ENCODE data around the gene MT1HL1. TPM values are rescaled to one million over a fixed set of nuclear protein-coding genes. Genes with fewer than 3 reads are reported as not detected.

The MT1HL1 gene
- polyA plus RNA-seq, 1 of the 3 experiments (the other 2 are of a cell fraction): not detected

DNA sequence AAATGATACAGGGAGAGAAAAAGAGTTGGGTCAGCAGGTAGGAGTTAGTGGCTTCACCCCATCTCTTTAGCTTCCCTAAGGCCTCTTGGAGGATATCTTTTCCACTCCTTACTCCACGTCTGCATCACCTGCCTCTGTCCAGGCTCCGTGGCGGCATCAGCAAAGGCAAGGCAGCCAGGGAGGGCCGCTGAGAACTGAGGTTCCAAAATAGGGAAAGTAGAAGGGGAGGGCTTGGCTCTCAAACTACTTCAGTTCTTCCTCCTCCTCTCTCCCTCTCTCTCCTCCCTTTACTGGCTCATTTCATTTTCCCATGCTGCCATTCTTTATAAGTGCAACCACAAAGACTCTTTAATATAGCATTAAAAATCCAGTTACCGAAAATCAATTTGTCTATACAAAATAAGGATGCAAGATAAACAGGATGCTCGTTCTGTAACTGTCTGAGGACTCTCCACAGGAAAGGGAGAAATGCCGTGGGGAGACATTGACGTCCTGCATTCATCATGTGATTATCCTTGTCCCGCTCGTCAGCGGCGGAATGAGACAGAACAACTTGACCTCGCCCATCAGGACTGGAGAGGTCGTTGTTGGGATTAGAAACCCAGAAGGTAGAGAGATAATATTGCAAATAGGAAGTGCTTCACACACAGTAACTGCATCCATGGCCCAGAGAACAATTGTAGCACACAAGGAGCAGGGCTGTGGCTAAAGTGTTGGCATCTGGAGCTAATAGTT, 3.1 kb upstream of the MT1HL1 start:
- H3K79me2 ChIP-seq (ENCODE audit: insufficient read depth): no peaks in the 10 kb centered on the region
- no peaks in the 10 kb centered on the region for H4K20me1 ChIP-seq (ENCODE audit: insufficient read depth)
- H3K36me3 ChIP-seq (replicated peaks in 1 of 2; ENCODE audit: control insufficient read depth in 1 of 2, insufficient read depth in 2 of 2, low read length in 1 of 2): no peaks in the 10 kb centered on the region
- ChIA-PET CTCF (no interaction called here), POLR2A (no interaction called here)
- no peak for DNase-seq
- 45% methylated on average over 14 of the region's 14 CpGs for WGBS (ENCODE audit: low lambda C conversion rate)
- no peaks in the 10 kb centered on the region for H3K9me2 ChIP-seq
- H3K4me2 ChIP-seq: no peak overlapping the region
- H3K27ac ChIP-seq (ENCODE audit: low read depth in 2 of 2, low read length in 1 of 2): no peak overlapping the region
- H3F3A ChIP-seq (replicated peaks; ENCODE audit: insufficient read depth): no peaks in the 10 kb centered on the region
- no peak overlapping the region for H3K9ac ChIP-seq
- no peaks in the 10 kb centered on the region for H3K27me3 ChIP-seq (ENCODE audit: insufficient read depth)
- no peaks in the 10 kb centered on the region for H3K4me1 ChIP-seq (ENCODE audit: control insufficient read depth in 1 of 2, insufficient read depth in 2 of 2, low read depth in 1 of 2, low read length in 1 of 2)
- no peak overlapping the region for H2AFZ ChIP-seq (ENCODE audit: low read depth)
- H3K4me3 ChIP-seq (ENCODE audit: low read depth in 2 of 2, low read length in 1 of 2): no peak overlapping the region
- TF ChIP-seq, protein P1, sequence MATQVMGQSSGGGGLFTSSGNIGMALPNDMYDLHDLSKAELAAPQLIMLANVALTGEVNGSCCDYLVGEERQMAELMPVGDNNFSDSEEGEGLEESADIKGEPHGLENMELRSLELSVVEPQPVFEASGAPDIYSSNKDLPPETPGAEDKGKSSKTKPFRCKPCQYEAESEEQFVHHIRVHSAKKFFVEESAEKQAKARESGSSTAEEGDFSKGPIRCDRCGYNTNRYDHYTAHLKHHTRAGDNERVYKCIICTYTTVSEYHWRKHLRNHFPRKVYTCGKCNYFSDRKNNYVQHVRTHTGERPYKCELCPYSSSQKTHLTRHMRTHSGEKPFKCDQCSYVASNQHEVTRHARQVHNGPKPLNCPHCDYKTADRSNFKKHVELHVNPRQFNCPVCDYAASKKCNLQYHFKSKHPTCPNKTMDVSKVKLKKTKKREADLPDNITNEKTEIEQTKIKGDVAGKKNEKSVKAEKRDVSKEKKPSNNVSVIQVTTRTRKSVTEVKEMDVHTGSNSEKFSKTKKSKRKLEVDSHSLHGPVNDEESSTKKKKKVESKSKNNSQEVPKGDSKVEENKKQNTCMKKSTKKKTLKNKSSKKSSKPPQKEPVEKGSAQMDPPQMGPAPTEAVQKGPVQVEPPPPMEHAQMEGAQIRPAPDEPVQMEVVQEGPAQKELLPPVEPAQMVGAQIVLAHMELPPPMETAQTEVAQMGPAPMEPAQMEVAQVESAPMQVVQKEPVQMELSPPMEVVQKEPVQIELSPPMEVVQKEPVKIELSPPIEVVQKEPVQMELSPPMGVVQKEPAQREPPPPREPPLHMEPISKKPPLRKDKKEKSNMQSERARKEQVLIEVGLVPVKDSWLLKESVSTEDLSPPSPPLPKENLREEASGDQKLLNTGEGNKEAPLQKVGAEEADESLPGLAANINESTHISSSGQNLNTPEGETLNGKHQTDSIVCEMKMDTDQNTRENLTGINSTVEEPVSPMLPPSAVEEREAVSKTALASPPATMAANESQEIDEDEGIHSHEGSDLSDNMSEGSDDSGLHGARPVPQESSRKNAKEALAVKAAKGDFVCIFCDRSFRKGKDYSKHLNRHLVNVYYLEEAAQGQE (IDR thresholded peaks at IDR 0.05; ENCODE audit: low read depth, low read length): no peak
- no peak for TF ChIP-seq FOXJ3 (CRISPR knock-in tag; IDR thresholded peaks at IDR 0.05)
- TF ChIP-seq FOSL2 (IDR thresholded peaks at IDR 0.05; ENCODE audit: borderline replicate concordance, low read depth): no peak
- TF ChIP-seq, protein P2, sequence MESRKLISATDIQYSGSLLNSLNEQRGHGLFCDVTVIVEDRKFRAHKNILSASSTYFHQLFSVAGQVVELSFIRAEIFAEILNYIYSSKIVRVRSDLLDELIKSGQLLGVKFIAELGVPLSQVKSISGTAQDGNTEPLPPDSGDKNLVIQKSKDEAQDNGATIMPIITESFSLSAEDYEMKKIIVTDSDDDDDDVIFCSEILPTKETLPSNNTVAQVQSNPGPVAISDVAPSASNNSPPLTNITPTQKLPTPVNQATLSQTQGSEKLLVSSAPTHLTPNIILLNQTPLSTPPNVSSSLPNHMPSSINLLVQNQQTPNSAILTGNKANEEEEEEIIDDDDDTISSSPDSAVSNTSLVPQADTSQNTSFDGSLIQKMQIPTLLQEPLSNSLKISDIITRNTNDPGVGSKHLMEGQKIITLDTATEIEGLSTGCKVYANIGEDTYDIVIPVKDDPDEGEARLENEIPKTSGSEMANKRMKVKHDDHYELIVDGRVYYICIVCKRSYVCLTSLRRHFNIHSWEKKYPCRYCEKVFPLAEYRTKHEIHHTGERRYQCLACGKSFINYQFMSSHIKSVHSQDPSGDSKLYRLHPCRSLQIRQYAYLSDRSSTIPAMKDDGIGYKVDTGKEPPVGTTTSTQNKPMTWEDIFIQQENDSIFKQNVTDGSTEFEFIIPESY (IDR thresholded peaks at IDR 0.05; ENCODE audit: borderline replicate concordance, low read depth): no peak
- no peak for TF ChIP-seq JUND (IDR thresholded peaks at IDR 0.05)
- no peak for TF ChIP-seq TAF1 (IDR thresholded peaks at IDR 0.05; ENCODE audit: borderline replicate concordance, low read depth, low read length)
- no peak for TF ChIP-seq ELF1 (IDR thresholded peaks at IDR 0.05)
- TF ChIP-seq, protein P3, sequence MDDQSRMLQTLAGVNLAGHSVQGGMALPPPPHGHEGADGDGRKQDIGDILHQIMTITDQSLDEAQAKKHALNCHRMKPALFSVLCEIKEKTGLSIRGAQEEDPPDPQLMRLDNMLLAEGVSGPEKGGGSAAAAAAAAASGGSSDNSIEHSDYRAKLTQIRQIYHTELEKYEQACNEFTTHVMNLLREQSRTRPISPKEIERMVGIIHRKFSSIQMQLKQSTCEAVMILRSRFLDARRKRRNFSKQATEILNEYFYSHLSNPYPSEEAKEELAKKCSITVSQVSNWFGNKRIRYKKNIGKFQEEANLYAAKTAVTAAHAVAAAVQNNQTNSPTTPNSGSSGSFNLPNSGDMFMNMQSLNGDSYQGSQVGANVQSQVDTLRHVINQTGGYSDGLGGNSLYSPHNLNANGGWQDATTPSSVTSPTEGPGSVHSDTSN (IDR thresholded peaks at IDR 0.05): no peak
- no peak for TF ChIP-seq RXRA (IDR thresholded peaks at IDR 0.05; ENCODE audit: borderline replicate concordance, low read depth)
- TF ChIP-seq CHD2 (IDR thresholded peaks at IDR 0.05; ENCODE audit: low read length, partially characterized antibody): no peak
- TF ChIP-seq NFIC (IDR thresholded peaks at IDR 0.05; ENCODE audit: borderline replicate concordance): no peak
- TF ChIP-seq YY1 (IDR thresholded peaks at IDR 0.05; ENCODE audit: low read depth): no peak
- TF ChIP-seq SIN3A (IDR thresholded peaks at IDR 0.05; ENCODE audit: borderline replicate concordance, low read depth, low read length): no peak
- no peak for TF ChIP-seq POLR2AphosphoS5 (IDR thresholded peaks at IDR 0.05; ENCODE audit: low read depth, low read length)
- H3K9me3 ChIP-seq: no peaks in the 10 kb centered on the region
